Frontal cortex (tissue), 4 donors: ENCODE data around the gene EFCAB5. TPM values are rescaled to one million over a fixed set of nuclear protein-coding genes. Genes with fewer than 3 reads are reported as not detected.
"Not testable (repeated sequence)": the region's sequence is repeated elsewhere in the genome, so short reads cannot be mapped to it uniquely, and the experiment has no call there.

Source experiments
- DNase-seq, 2 donors: peaks; one replicate each; pipeline ENCODE4 v3.0.0; 2012; ENCODE audit warnings: low spot score in 2 of 2
- FAIRE-seq: peaks from 2 replicates; lab custom pipeline; 2012; peaks lifted over from hg19 to GRCh38; lab: Jason Lieb, UNC
- total RNA-seq: library from RNA; depleted of rRNA; stranded (reverse); fragments of >200 nt; gene quantifications from one replicate; pipeline ENCODE4 v1.2.3, GENCODE V29; 2014
- donor health status: control.
- donor health status: control.
- donor health status: control.

The EFCAB5 gene
- total RNA-seq, 1 donor from 2014 or later, result 2.9 TPM

- FAIRE-seq (no peak), DNase-seq (peak; percentile 41 to 51)
These were observed 10.1 kb upstream of the EFCAB5 start for GRCh38 chr17:29931231-29931932.

GRCh38 chr17:29933379-29933778 is 8.1 kb upstream of the EFCAB5 start:
- DNase-seq, result no peak
- no peak for FAIRE-seq

GRCh38 chr17:29935909-29936308 is 5.5 kb upstream of the EFCAB5 start:
- FAIRE-seq, DNase-seq: not testable (repeated sequence)

GRCh38 chr17:29936724-29937123 is 4.7 kb upstream of the EFCAB5 start:
- DNase-seq (no peak), FAIRE-seq (no peak)

GRCh38 chr17:29945281-29945680 is 3.8 kb downstream of the EFCAB5 start:
- DNase-seq (no peak), FAIRE-seq (no peak)

GRCh38 chr17:29948448-29949215 is 7.2 kb downstream of the EFCAB5 start:
- FAIRE-seq (no peak), DNase-seq (no peak)

- DNase-seq, result no peak
These were observed 8.3 kb downstream of the EFCAB5 start for GRCh38 chr17:29949696-29950095.

GRCh38 chr17:29954405-29954804 is 13.0 kb downstream of the EFCAB5 start:
- DNase-seq (no peak), FAIRE-seq (no peak)

More at GRCh38 chr17:29949696-29950095, 8.3 kb downstream of the EFCAB5 start:
- FAIRE-seq, result no peak

GRCh38 chr17:29956225-29956624 is 14.8 kb downstream of the EFCAB5 start:
- no peak for DNase-seq
- FAIRE-seq, result no peak

- DNase-seq, FAIRE-seq: not testable (repeated sequence)
These were observed 16.1 kb downstream of the EFCAB5 start for GRCh38 chr17:29957488-29957887.

GRCh38 chr17:29958947-29959657 is 17.7 kb downstream of the EFCAB5 start:
- FAIRE-seq, result no peak
- DNase-seq, result no peak

- no peak for DNase-seq
- FAIRE-seq, result no peak
These were observed 18.4 kb downstream of the EFCAB5 start for GRCh38 chr17:29959658-29960337.

- FAIRE-seq, result no peak
- no peak for DNase-seq
These were observed 21.2 kb downstream of the EFCAB5 start for GRCh38 chr17:29962656-29963055.

GRCh38 chr17:29968271-29968670 is 26.8 kb downstream of the EFCAB5 start:
- DNase-seq, result no peak
- FAIRE-seq, result no peak

GRCh38 chr17:29972277-29972676 is 30.8 kb downstream of the EFCAB5 start:
- FAIRE-seq, result no peak

GRCh38 chr17:29973005-29973404 is 31.6 kb downstream of the EFCAB5 start:
- no peak for DNase-seq

More at GRCh38 chr17:29972277-29972676, 30.8 kb downstream of the EFCAB5 start:
- no peak for DNase-seq

GRCh38 chr17:29977836-29978235 is 36.4 kb downstream of the EFCAB5 start:
- DNase-seq (peak in 1 of 2 donors; percentile 15), FAIRE-seq (no peak)

More at GRCh38 chr17:29973005-29973404, 31.6 kb downstream of the EFCAB5 start:
- FAIRE-seq, result no peak

- no peak for FAIRE-seq
- no peak for DNase-seq
These were observed 38.8 kb downstream of the EFCAB5 start for GRCh38 chr17:29980261-29980660.

- FAIRE-seq (no peak), DNase-seq (no peak)
These were observed 41.7 kb downstream of the EFCAB5 start for GRCh38 chr17:29982991-29983653.
